GM19452 (cell line): ENCODE data around the gene MOCS1.

Experiments
- ATAC-seq: cut with Tn5 transposase; IDR thresholded peaks from one replicate; pipeline ENCODE4 v1.9.1; 2021; ENCODE audit not compliant: unreplicated experiment

Gene MOCS1

GRCh38 chr6:39904946-39905639, 29.2 kb downstream of the MOCS1 start:
- no peak for ATAC-seq

- ATAC-seq: no peak
These were observed 30.6 kb downstream of the MOCS1 start for GRCh38 chr6:39903656-39904055.

GRCh38 chr6:39902786-39903465, 31.3 kb downstream of the MOCS1 start:
- ATAC-seq: no peak

GRCh38 chr6:39902136-39902535, 32.1 kb downstream of the MOCS1 start:
- no peak for ATAC-seq

- no peak for ATAC-seq
These were observed 32.6 kb downstream of the MOCS1 start for GRCh38 chr6:39901670-39902069.

- ATAC-seq: no peak
These were observed 33.1 kb downstream of the MOCS1 start for GRCh38 chr6:39901116-39901655.

GRCh38 chr6:39899554-39900295, 34.5 kb downstream of the MOCS1 start:
- ATAC-seq: no peak

GRCh38 chr6:39898625-39899024, 35.6 kb downstream of the MOCS1 start:
- ATAC-seq: no peak

- ATAC-seq: no peak
These were observed 36.6 kb downstream of the MOCS1 start for GRCh38 chr6:39897698-39898097.

DNA sequence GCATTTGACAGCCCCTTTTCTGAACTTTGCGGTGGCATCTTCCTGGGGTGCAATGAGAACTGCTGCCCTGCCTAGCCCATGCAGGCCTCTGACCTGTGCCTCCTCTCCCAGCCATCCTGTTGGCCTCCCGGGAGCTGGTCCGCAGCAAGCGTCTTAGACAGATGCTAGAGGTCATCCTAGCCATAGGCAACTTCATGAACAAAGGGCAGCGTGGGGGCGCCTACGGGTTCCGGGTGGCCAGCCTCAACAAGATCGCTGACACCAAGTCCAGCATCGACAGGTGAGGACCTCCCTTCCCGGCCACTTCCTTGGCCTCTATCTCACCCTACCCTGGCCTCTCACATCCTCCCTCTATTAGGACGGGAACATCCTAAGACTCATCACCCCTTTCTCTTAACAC, 37.6 kb downstream of the MOCS1 start:
- ATAC-seq: no peak

GRCh38 chr6:39893286-39893685, 41.0 kb downstream of the MOCS1 start:
- no peak for ATAC-seq

DNA sequence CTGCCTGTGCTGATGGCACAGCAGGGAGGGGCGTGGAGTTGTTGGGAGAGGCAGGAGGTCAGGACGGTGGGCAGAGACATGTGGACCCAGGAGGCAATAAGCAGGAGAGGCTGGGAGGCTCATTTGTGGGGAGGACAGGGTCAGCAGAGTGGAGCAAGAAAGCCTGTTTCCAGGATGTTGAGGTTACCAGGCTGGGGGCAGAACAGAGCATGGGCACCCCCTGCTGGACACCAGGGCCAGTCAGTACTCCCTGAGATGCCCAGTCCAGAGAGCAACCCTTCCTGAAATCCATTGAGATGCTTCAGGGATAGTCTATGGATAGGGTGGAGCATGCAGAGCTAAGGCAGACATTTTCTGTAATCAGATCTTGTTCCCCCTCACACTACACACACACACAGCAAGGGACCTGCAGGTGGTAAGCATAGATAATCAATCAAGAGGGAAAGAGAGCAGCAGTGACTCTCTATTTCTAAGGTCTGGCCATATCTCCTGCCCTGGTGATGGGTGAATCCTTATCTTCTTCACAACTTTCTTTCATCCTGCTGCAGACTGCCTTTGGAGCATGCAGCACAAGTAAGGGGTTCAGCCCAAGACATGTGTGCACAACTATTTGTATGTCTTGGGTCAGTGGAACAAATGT, 41.7 kb downstream of the MOCS1 start:
- no peak for ATAC-seq

GRCh38 chr6:39891976-39892375, 42.3 kb downstream of the MOCS1 start:
- no peak for ATAC-seq

DNA sequence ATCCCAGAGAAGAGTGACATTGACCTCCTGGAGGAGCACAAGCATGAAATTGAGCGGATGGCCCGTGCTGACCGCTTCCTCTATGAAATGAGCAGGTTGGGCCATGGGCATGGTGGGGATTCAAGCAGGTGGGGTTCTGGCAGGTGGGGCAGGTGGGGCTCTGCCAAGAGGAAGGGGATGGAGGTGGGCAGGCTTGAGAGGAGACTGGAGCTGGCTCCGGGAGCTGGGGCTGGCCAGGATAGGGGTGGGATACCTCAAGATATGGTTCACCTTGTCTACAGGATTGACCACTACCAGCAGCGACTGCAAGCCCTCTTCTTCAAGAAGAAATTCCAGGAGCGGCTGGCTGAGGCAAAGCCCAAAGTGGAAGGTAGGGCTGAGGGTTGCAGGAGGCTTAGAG, 42.9 kb downstream of the MOCS1 start:
- ATAC-seq: no peak

DNA sequence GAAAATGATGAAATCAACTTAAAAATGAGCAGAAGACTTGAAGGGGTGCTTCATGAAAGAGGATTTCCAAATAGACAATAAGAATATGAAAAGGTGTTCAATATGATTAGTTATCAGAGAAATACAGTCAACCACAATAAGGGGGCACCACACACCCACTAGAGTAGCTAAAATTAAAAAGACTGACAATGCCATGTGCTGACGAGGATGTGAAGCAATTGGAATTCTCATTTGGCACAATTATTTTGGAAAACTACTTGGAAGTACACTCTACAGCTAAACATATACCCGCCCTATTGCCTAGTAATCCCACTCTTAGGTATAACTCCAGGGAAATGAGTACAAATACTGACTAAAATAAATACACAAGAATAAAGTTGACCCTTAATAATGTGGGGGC, 45.0 kb downstream of the MOCS1 start:
- ATAC-seq: no peak

DNA sequence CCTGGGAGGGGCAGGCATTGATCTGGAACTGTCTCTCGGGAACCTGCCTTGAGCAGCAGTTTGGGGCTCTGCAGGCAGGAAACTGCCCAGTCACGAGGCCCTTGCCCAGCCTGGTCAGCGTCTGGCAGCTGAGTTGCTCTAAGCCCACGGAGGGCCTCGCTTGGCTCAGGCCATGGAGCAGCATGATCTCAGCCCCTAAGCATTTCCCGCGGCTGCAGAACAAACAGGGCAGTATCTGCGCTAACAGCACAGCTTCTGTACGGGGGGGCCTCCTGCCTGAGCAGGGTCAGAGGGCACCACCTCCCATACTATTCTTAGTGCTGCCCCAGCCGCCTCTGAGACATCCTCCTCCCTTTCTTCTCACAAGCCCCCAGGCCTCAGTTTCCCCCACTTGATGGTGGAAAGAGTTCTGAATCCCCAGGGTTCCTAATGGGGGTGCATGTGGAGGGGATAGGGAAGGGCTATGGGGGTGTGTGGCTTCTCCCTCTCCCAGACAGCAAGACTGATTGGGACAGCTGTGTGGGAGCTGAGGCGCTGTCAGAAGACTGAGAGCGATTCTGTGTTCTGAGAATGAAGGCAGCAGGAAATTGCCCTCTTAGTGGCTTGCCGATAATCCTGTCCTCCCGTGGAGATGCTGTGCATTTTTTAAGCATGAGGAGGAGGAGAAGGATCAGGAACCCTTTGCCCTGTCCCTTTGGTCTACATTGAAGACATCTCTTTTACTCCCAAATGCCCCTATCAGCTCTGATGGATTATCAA, 46.4 kb downstream of the MOCS1 start:
- ATAC-seq: no peak

GRCh38 chr6:39886871-39887270, 47.4 kb downstream of the MOCS1 start:
- ATAC-seq: no peak

GRCh38 chr6:39885691-39886090, 48.6 kb downstream of the MOCS1 start:
- ATAC-seq: no peak

- ATAC-seq: no peak
These were observed 49.6 kb downstream of the MOCS1 start for GRCh38 chr6:39884696-39885095.

DNA sequence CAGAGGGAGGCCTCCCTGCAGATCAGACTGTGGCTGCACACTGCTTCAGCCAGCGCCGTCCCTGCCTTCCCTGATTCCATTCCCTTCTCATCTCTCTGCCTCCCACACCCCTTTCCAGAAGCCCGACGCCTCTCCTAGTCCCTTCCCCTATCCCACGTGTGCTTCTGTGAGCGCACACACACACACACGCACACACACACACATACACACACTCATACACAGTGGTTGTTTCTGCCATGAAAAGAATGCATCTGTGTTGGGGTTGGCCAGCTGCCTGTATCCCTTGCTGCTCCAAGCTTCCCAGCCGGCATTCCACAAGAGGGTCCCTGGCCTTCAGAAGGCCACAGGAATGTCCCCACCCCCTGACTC, 51.7 kb downstream of the MOCS1 start:
- ATAC-seq: no peak
